ENCODE data around the gene CKMT2.

The CKMT2 gene

DNA sequence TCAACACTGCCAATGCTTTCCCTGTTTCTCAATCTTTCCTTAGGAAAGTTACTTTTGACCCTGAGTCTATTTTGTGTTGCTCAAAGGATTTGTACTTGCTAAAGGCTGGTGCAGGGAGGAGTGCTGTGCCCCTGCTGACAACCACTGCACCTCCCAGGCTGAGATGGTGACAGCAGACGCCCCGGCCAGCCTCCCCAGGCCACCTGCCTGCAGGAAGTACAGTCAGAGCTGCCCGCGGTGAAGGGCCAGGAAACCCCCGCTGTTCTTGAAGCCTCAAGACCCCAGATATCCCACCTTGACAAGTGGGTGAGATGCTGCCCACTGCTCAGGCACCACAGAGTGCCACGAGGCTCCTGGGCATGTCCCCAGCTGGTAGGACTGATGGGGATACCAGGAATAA is 44.2 kb upstream of the CKMT2 start:
- Histone ChIP-seq H3K27ac (replicated peaks) (no peak overlapping the region), H3K27me3 (ENCODE audit: insufficient read depth, poor library complexity, severe bottlenecking) (no peaks in the 10 kb centered on the region), H3K4me3 (replicated peaks; ENCODE audit: insufficient read depth, low read length) (no peak overlapping the region)
- TF ChIP-seq SPI1 (IDR thresholded peaks at IDR 0.05; ENCODE audit: borderline replicate concordance, low read depth), result no peak
- TF ChIP-seq GABPA (IDR thresholded peaks at IDR 0.05; ENCODE audit: low read depth), result no peak
- TF ChIP-seq, protein P1, sequence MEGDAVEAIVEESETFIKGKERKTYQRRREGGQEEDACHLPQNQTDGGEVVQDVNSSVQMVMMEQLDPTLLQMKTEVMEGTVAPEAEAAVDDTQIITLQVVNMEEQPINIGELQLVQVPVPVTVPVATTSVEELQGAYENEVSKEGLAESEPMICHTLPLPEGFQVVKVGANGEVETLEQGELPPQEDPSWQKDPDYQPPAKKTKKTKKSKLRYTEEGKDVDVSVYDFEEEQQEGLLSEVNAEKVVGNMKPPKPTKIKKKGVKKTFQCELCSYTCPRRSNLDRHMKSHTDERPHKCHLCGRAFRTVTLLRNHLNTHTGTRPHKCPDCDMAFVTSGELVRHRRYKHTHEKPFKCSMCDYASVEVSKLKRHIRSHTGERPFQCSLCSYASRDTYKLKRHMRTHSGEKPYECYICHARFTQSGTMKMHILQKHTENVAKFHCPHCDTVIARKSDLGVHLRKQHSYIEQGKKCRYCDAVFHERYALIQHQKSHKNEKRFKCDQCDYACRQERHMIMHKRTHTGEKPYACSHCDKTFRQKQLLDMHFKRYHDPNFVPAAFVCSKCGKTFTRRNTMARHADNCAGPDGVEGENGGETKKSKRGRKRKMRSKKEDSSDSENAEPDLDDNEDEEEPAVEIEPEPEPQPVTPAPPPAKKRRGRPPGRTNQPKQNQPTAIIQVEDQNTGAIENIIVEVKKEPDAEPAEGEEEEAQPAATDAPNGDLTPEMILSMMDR (IDR thresholded peaks at IDR 0.05; ENCODE audit: insufficient read depth, low read length), result no peak
- TF ChIP-seq, protein P2, sequence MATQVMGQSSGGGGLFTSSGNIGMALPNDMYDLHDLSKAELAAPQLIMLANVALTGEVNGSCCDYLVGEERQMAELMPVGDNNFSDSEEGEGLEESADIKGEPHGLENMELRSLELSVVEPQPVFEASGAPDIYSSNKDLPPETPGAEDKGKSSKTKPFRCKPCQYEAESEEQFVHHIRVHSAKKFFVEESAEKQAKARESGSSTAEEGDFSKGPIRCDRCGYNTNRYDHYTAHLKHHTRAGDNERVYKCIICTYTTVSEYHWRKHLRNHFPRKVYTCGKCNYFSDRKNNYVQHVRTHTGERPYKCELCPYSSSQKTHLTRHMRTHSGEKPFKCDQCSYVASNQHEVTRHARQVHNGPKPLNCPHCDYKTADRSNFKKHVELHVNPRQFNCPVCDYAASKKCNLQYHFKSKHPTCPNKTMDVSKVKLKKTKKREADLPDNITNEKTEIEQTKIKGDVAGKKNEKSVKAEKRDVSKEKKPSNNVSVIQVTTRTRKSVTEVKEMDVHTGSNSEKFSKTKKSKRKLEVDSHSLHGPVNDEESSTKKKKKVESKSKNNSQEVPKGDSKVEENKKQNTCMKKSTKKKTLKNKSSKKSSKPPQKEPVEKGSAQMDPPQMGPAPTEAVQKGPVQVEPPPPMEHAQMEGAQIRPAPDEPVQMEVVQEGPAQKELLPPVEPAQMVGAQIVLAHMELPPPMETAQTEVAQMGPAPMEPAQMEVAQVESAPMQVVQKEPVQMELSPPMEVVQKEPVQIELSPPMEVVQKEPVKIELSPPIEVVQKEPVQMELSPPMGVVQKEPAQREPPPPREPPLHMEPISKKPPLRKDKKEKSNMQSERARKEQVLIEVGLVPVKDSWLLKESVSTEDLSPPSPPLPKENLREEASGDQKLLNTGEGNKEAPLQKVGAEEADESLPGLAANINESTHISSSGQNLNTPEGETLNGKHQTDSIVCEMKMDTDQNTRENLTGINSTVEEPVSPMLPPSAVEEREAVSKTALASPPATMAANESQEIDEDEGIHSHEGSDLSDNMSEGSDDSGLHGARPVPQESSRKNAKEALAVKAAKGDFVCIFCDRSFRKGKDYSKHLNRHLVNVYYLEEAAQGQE (IDR thresholded peaks at IDR 0.05; ENCODE audit: insufficient replicate concordance, low read depth), result no peak
- TF ChIP-seq POLR2AphosphoS5 (IDR thresholded peaks at IDR 0.05; ENCODE audit: low read depth), result no peak
- DNase-seq (ENCODE audit: low read depth in 1 of 2, low spot score in 1 of 2), result no peak

DNA sequence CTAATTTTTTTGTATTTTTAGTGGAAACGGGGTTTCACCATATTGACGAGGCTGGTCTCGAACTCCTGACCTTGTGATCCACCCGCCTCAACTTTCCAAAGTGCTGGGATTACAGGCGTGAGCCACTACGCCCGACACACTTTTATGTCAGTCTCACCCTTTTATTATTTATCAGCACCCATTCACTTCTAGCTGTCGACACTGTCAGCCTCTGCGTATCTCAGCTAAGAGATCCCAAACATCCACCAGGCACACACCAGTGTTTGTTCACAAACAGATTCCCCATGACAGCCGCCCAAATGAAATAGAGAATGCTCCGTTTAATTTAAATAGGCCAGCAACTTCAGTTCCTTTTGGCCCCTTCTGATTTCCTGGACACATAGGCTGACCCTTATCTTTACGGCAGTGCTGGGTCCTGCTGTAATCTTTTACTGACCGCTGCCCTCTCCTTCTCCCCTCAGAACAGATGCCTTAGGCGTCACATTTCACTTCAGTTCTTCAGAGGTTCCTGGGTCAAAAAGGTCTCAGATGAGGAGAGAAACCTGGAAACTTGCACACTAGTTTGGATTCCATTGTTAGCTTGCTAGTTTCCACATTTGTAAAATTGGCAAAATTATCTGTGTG is 43.1 kb upstream of the CKMT2 start:
- H3K27me3 ChIP-seq (ENCODE audit: insufficient read depth, poor library complexity, severe bottlenecking), result no peaks in the 10 kb centered on the region
- no peak for TF ChIP-seq POLR2AphosphoS5 (IDR thresholded peaks at IDR 0.05; ENCODE audit: low read depth)
- TF ChIP-seq GABPA (IDR thresholded peaks at IDR 0.05; ENCODE audit: low read depth), result no peak
- no peak for TF ChIP-seq SPI1 (IDR thresholded peaks at IDR 0.05; ENCODE audit: borderline replicate concordance, low read depth)
- TF ChIP-seq, protein P2 (IDR thresholded peaks at IDR 0.05; ENCODE audit: insufficient replicate concordance, low read depth), result no peak
- TF ChIP-seq, protein P1 (IDR thresholded peaks at IDR 0.05; ENCODE audit: insufficient read depth, low read length), result no peak
- no peak overlapping the region for H3K4me3 ChIP-seq (replicated peaks; ENCODE audit: insufficient read depth, low read length)
- no peak for DNase-seq (ENCODE audit: low read depth in 1 of 2, low spot score in 1 of 2)
- H3K27ac ChIP-seq (replicated peaks), result no peak overlapping the region

- DNase-seq (ENCODE audit: low read depth in 1 of 2, low spot score in 1 of 2), result no peak
- H3K27me3 ChIP-seq (ENCODE audit: insufficient read depth, poor library complexity, severe bottlenecking), result no peaks in the 10 kb centered on the region
- TF ChIP-seq, protein P1 (IDR thresholded peaks at IDR 0.05; ENCODE audit: insufficient read depth, low read length), result no peak
- no peak for TF ChIP-seq GABPA (IDR thresholded peaks at IDR 0.05; ENCODE audit: low read depth)
- TF ChIP-seq, protein P2 (IDR thresholded peaks at IDR 0.05; ENCODE audit: insufficient replicate concordance, low read depth), result no peak
- TF ChIP-seq POLR2AphosphoS5 (IDR thresholded peaks at IDR 0.05; ENCODE audit: low read depth), result no peak
- no peak for TF ChIP-seq SPI1 (IDR thresholded peaks at IDR 0.05; ENCODE audit: borderline replicate concordance, low read depth)
- H3K4me3 ChIP-seq (replicated peaks; ENCODE audit: insufficient read depth, low read length), result no peak overlapping the region
- H3K27ac ChIP-seq (replicated peaks), result no peak overlapping the region
Measured at GRCh38 chr5:81191726-81192372, 41.3 kb upstream of the CKMT2 start.

Data from HL-60 (cell line).